Liver (tissue), 9 donors: ENCODE data around the gene TRIM42. TPM values are rescaled to one million over a fixed set of nuclear protein-coding genes. Genes with fewer than 3 reads are reported as not detected.

Source experiments
- DNase-seq: peaks from one replicate; pipeline ENCODE4 v3.0.0-alpha.2; 2017; ENCODE audit warnings: low spot score
- H3K27ac ChIP-seq, 2 donors: one replicate each; pipeline ENCODE4 v1.7.0; 2013; ENCODE audit warnings: inconsistent platforms in 2 of 2, low read length in 2 of 2, control low read depth in 1 of 2, low read depth in 1 of 2, mild to moderate bottlenecking in 1 of 2
- H3K27me3 ChIP-seq, 4 donors: one replicate each; pipeline versions ENCODE4 v1.6.1 to v1.7.0; 2013; ENCODE audit warnings: low read length in 3 of 4, inconsistent platforms in 1 of 4, mild to moderate bottlenecking in 1 of 4, moderate library complexity in 1 of 4; ENCODE audit not compliant: control insufficient read depth in 4 of 4, insufficient read depth in 4 of 4
- H3K36me3 ChIP-seq, 4 donors: one replicate each; pipeline versions ENCODE4 v1.6.1 to v1.7.0; 2013; ENCODE audit warnings: low read length in 3 of 4, mild to moderate bottlenecking in 3 of 4, low read depth in 1 of 4, moderate library complexity in 1 of 4; ENCODE audit not compliant: control insufficient read depth in 4 of 4, insufficient read depth in 3 of 4
- H3K4me1 ChIP-seq, 4 donors: one replicate each; pipeline versions ENCODE4 v1.6.1 to v1.7.0; 2013; ENCODE audit warnings: low read length in 3 of 4, mild to moderate bottlenecking in 3 of 4, moderate library complexity in 1 of 4; ENCODE audit not compliant: control insufficient read depth in 4 of 4, insufficient read depth in 4 of 4
- H3K4me3 ChIP-seq, 3 donors: one replicate each; pipeline versions ENCODE4 v1.6.1 to v1.7.0; 2013; ENCODE audit warnings: low read length in 3 of 3, control low read depth in 1 of 3, low read depth in 1 of 3, mild to moderate bottlenecking in 1 of 3
- H3K9ac ChIP-seq, 2 donors: one replicate each; pipeline ENCODE4 v1.7.0; 2013; ENCODE audit warnings: low read length in 2 of 2, mild to moderate bottlenecking in 2 of 2, moderate library complexity in 2 of 2, control low read depth in 1 of 2, low read depth in 1 of 2
- H3K9me3 ChIP-seq, 4 donors: one replicate each; pipeline versions ENCODE4 v1.6.1 to v1.7.0; 2013; ENCODE audit warnings: low read length in 3 of 4; ENCODE audit not compliant: control insufficient read depth in 4 of 4
- ATF3 ChIP-seq: IDR thresholded peaks from 2 replicates; pipeline ENCODE4 v1.6.1; 2016; ENCODE audit warnings: antibody characterized with exemption
- CTCF ChIP-seq: fragments of 150-350 bp; IDR thresholded peaks from 2 replicates; pipeline ENCODE4 v1.5.1; 2017; ENCODE audit warnings: improper control_type of control experiment, low read depth, low read length; ENCODE audit not compliant: missing input control
- FOXA1 ChIP-seq: IDR thresholded peaks from 2 replicates; pipeline ENCODE4 v1.6.1; 2016; ENCODE audit warnings: antibody characterized with exemption
- FOXA2 ChIP-seq: IDR thresholded peaks from 2 replicates; pipeline ENCODE4 v1.6.1; 2016; ENCODE audit warnings: antibody characterized with exemption
- GABPA ChIP-seq, 2 donors: IDR thresholded peaks in 1 of 2; conservative IDR thresholded peaks in 1 of 2; 2 replicates each; pipeline ENCODE4 v1.6.1; 2016; ENCODE audit warnings: antibody characterized with exemption in 2 of 2, mild to moderate bottlenecking in 1 of 2, moderate library complexity in 1 of 2
- HNF4A ChIP-seq, 2 donors: conservative IDR thresholded peaks; 2 replicates each; pipeline ENCODE4 v1.6.1; 2016; ENCODE audit warnings: antibody characterized with exemption in 2 of 2, mild to moderate bottlenecking in 2 of 2
- JUND ChIP-seq, 2 donors: IDR thresholded peaks; 2 replicates each; pipeline ENCODE4 v1.6.1; 2016; ENCODE audit warnings: antibody characterized with exemption in 2 of 2
- NR2F2 ChIP-seq: IDR thresholded peaks from 2 replicates; pipeline ENCODE4 v1.6.1; 2016; ENCODE audit warnings: antibody characterized with exemption
- SP1 ChIP-seq: IDR thresholded peaks from 2 replicates; pipeline ENCODE4 v1.6.1; 2018; ENCODE audit warnings: antibody characterized with exemption, mild to moderate bottlenecking
- TAF1 ChIP-seq: conservative IDR thresholded peaks from 2 replicates; pipeline ENCODE4 v1.6.1; 2016; ENCODE audit warnings: antibody characterized with exemption, mild to moderate bottlenecking
- YY1 ChIP-seq: IDR thresholded peaks from 2 replicates; pipeline ENCODE4 v1.6.1; 2016; ENCODE audit warnings: antibody characterized with exemption, mild to moderate bottlenecking
- WGBS: extraction: QIAGEN DNeasy Blood & Tissue Kit; methylation state at CpG from one replicate; pipeline ENCODE4 v1.1.7; 2013; 5-methylcytosine and 5-hydroxymethylcytosine counted together
- polyA plus RNA-seq, 2 donors: library from polyadenylated mRNA; stranded (reverse) in 1 of 2; unstranded in 1 of 2; fragments of 200-250 nt in 1 of 2; fragments of >200 nt in 1 of 2; fragmentation: Nextera tagmentation in 1 of 2; extraction: Ambion mirVana in 1 of 2; gene quantifications; one replicate each; pipeline versions ENCODE4 v1.2.1 to v1.2.3, GENCODE V29; 2013 to 2015
- total RNA-seq, 2 donors: library from RNA; depleted of rRNA; stranded (reverse); fragments of >200 nt; gene quantifications; one replicate each; pipeline ENCODE4 v1.2.3, GENCODE V29; 2014
- TF ChIP-seq, protein P1 (sequence below): IDR thresholded peaks from 2 replicates; pipeline ENCODE4 v1.6.1; 2016; ENCODE audit warnings: antibody characterized with exemption, mild to moderate bottlenecking
- donor health status: healthy.
- donor health status: healthy.
- donor health status: healthy.
- donor health status: healthy.
- donor health status: healthy.

The TRIM42 gene
- total and polyA plus RNA-seq, 4 donors = not detected

DNA sequence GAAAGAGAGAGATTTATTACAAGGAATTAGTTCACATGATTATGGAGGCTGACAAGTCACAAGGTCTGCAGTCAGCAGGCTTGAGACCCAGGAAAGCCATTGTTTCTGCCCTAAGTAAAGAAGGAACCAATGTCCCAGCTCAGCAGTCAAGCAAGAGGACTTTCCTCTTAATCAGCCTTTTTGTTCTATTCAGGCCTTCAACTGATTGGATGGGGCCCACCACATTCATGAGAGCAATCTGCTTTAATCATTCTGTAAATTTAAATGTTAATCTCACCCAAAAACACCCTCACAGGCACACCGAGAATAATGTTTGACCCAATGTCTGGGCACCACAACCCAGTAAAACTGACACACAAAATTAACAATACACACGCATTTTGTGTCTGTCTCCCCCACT, 64.3 kb downstream of the TRIM42 start:
- no peaks in the 10 kb centered on the region for H3K27me3 ChIP-seq
- no peaks in the 10 kb centered on the region for H3K9me3 ChIP-seq
- no peak for DNase-seq
- H3K4me1 ChIP-seq = no peaks in the 10 kb centered on the region
- 87% methylated on average over 2 of the region's 2 CpGs for WGBS
- TF ChIP-seq CTCF (no peak), TAF1 (no peak), JUND (IDR thresholded peaks at IDR 0.05) (no peak), HNF4A (conservative IDR thresholded peaks at IDR 0.05) (no peak), FOXA2 (no peak), ATF3 (no peak), FOXA1 (no peak), NR2F2 (no peak), GABPA (IDR thresholded peaks at IDR 0.05 in 1 of 2, conservative IDR thresholded peaks at IDR 0.05 in 1 of 2) (no peak), SP1 (no peak)
- no peak overlapping the region for H3K9ac ChIP-seq
- no peak overlapping the region for H3K27ac ChIP-seq
- H3K4me3 ChIP-seq = no peak overlapping the region
- H3K36me3 ChIP-seq = no peaks in the 10 kb centered on the region

GRCh38 chr3:140748171-140748570, 70.3 kb downstream of the TRIM42 start:
- H3K9ac ChIP-seq = no peak overlapping the region
- H3K36me3 ChIP-seq = no peaks in the 10 kb centered on the region
- H3K27ac ChIP-seq = no peak overlapping the region
- peaks cover 0 to 2% (median 0%) of the 10 kb centered on the region in 4 donors for H3K27me3 ChIP-seq
- H3K4me3 ChIP-seq = no peak overlapping the region
- no peaks in the 10 kb centered on the region for H3K9me3 ChIP-seq
- 69% methylated on average over 3 of the region's 3 CpGs for WGBS
- TF ChIP-seq YY1 (no peak), ATF3 (no peak), TAF1 (no peak)
- no peaks in the 10 kb centered on the region for H3K4me1 ChIP-seq
- no peak for DNase-seq

- WGBS = 89% methylated on average over 1 of the region's 1 CpG
These were observed 71.0 kb downstream of the TRIM42 start for GRCh38 chr3:140748903-140749302.

More at GRCh38 chr3:140748903-140749302, 71.0 kb downstream of the TRIM42 start:
- Histone ChIP-seq H3K9ac (no peak overlapping the region), H3K36me3 (no peaks in the 10 kb centered on the region), H3K4me3 (no peak overlapping the region), H3K27me3 (peaks cover 0 to 2% (median 0%) of the 10 kb centered on the region in 4 donors), H3K4me1 (no peaks in the 10 kb centered on the region), H3K27ac (no peak overlapping the region), H3K9me3 (no peaks in the 10 kb centered on the region)
- DNase-seq = no peak
- no peak for TF ChIP-seq FOXA2
- no peak for TF ChIP-seq NR2F2
- TF ChIP-seq, protein P1, sequence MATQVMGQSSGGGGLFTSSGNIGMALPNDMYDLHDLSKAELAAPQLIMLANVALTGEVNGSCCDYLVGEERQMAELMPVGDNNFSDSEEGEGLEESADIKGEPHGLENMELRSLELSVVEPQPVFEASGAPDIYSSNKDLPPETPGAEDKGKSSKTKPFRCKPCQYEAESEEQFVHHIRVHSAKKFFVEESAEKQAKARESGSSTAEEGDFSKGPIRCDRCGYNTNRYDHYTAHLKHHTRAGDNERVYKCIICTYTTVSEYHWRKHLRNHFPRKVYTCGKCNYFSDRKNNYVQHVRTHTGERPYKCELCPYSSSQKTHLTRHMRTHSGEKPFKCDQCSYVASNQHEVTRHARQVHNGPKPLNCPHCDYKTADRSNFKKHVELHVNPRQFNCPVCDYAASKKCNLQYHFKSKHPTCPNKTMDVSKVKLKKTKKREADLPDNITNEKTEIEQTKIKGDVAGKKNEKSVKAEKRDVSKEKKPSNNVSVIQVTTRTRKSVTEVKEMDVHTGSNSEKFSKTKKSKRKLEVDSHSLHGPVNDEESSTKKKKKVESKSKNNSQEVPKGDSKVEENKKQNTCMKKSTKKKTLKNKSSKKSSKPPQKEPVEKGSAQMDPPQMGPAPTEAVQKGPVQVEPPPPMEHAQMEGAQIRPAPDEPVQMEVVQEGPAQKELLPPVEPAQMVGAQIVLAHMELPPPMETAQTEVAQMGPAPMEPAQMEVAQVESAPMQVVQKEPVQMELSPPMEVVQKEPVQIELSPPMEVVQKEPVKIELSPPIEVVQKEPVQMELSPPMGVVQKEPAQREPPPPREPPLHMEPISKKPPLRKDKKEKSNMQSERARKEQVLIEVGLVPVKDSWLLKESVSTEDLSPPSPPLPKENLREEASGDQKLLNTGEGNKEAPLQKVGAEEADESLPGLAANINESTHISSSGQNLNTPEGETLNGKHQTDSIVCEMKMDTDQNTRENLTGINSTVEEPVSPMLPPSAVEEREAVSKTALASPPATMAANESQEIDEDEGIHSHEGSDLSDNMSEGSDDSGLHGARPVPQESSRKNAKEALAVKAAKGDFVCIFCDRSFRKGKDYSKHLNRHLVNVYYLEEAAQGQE = no peak
- no peak for TF ChIP-seq FOXA1
